H9 (cell line): ENCODE data around the gene AFAP1L2. TPM values are rescaled to one million over a fixed set of nuclear protein-coding genes. Genes with fewer than 3 reads are reported as not detected.

ENCODE experiments used
- DNase-seq: peaks from one replicate; pipeline ENCODE4 v3.0.0-alpha.2; 2017
- H2AFZ ChIP-seq: one replicate; pipeline ENCODE4 v1.6.1; 2013; ENCODE audit warnings: mild to moderate bottlenecking, low read length, control low read depth, moderate library complexity
- H2AK5ac ChIP-seq: 2 replicates; pipeline ENCODE4 v1.6.1; 2013; ENCODE audit warnings: low read length, control low read depth, mixed read lengths; ENCODE audit not compliant: insufficient read length
- H2BK120ac ChIP-seq: one replicate; pipeline ENCODE4 v1.6.1; 2013; ENCODE audit warnings: low read depth, mild to moderate bottlenecking, low read length, control low read depth, inconsistent platforms; ENCODE audit not compliant: poor library complexity, severe bottlenecking
- H2BK12ac ChIP-seq: 2 replicates; pipeline ENCODE4 v1.6.1; 2013; ENCODE audit warnings: low read length, control low read depth, mixed read lengths, low read depth; ENCODE audit not compliant: insufficient read length
- H2BK15ac ChIP-seq: 2 replicates; pipeline ENCODE4 v1.6.1; 2013; ENCODE audit warnings: low read depth, low read length, control low read depth
- H2BK20ac ChIP-seq: one replicate; pipeline ENCODE4 v1.6.1; 2013; ENCODE audit warnings: low read depth, mild to moderate bottlenecking, low read length, control low read depth, inconsistent platforms; ENCODE audit not compliant: poor library complexity, severe bottlenecking
- H2BK5ac ChIP-seq: 2 replicates; pipeline ENCODE4 v1.6.1; 2013; ENCODE audit warnings: low read length, control low read depth, mixed read lengths; ENCODE audit not compliant: insufficient read length
- H3K14ac ChIP-seq: 2 replicates; pipeline ENCODE4 v1.6.1; 2013; ENCODE audit warnings: low read length, control low read depth; ENCODE audit not compliant: insufficient read depth
- H3K18ac ChIP-seq: 2 replicates; pipeline ENCODE4 v1.6.1; 2013; ENCODE audit warnings: low read depth, mild to moderate bottlenecking, mixed read lengths, low read length, control low read depth; ENCODE audit not compliant: insufficient read length
- H3K23ac ChIP-seq: 2 replicates; pipeline ENCODE4 v1.6.1; 2013; ENCODE audit warnings: low read length, control low read depth, mixed read lengths, low read depth; ENCODE audit not compliant: insufficient read length
- H3K23me2 ChIP-seq: 2 replicates; pipeline ENCODE4 v1.6.1; 2013; ENCODE audit warnings: low read depth, mild to moderate bottlenecking, mixed read lengths, low read length, control low read depth; ENCODE audit not compliant: insufficient read length, poor library complexity, severe bottlenecking
- H3K27ac ChIP-seq: 2 replicates; pipeline ENCODE4 v1.5.1; 2013; ENCODE audit warnings: low read length, control low read depth, mixed read lengths, low read depth; ENCODE audit not compliant: insufficient read length
- H3K27me3 ChIP-seq: 2 replicates; pipeline ENCODE4 v1.6.1; 2013; ENCODE audit warnings: low read length, control low read depth, inconsistent platforms; ENCODE audit not compliant: insufficient read depth
- H3K4ac ChIP-seq: 2 replicates; pipeline ENCODE4 v1.6.1; 2013; ENCODE audit warnings: low read depth, mild to moderate bottlenecking, control low read depth, inconsistent platforms, low read length, moderate library complexity
- H3K4me1 ChIP-seq: 2 replicates; pipeline ENCODE4 v1.6.1; 2013; ENCODE audit warnings: low read length, control low read depth, inconsistent platforms; ENCODE audit not compliant: insufficient read depth
- H3K4me2 ChIP-seq: 2 replicates; pipeline ENCODE4 v1.6.1; 2013; ENCODE audit warnings: low read length, control low read depth, mixed read lengths; ENCODE audit not compliant: insufficient read length, insufficient read depth
- H3K56ac ChIP-seq: 2 replicates; pipeline ENCODE4 v1.6.1; 2013; ENCODE audit warnings: low read depth, mild to moderate bottlenecking, mixed read lengths, low read length, control low read depth; ENCODE audit not compliant: insufficient read length
- H3K79me1 ChIP-seq: 2 replicates; pipeline ENCODE4 v1.6.1; 2013; ENCODE audit warnings: low read depth, mild to moderate bottlenecking, moderate library complexity, low read length, control low read depth, inconsistent platforms; ENCODE audit not compliant: insufficient read depth, poor library complexity, severe bottlenecking
- H3K79me2 ChIP-seq: 2 replicates; pipeline ENCODE4 v1.6.1; 2013; ENCODE audit warnings: low read length, control low read depth, inconsistent platforms; ENCODE audit not compliant: insufficient read depth
- H3K9ac ChIP-seq: 2 replicates; pipeline ENCODE4 v1.6.1; 2013; ENCODE audit warnings: low read length, control low read depth, mixed read lengths; ENCODE audit not compliant: insufficient read length; ENCODE audit errors: extremely low read depth
- H3K9me3 ChIP-seq: one replicate; pipeline ENCODE4 v1.6.1; 2013; ENCODE audit warnings: low read depth, low read length, inconsistent platforms; ENCODE audit not compliant: control insufficient read depth
- H3T11ph ChIP-seq: one replicate; pipeline ENCODE4 v1.6.1; 2013; ENCODE audit warnings: mild to moderate bottlenecking, low read length, control low read depth, inconsistent platforms
- H4K20me1 ChIP-seq: one replicate; pipeline ENCODE4 v1.6.1; 2013; ENCODE audit not compliant: control insufficient read depth, insufficient read length, insufficient read depth
- H4K5ac ChIP-seq: 2 replicates; pipeline ENCODE4 v1.6.1; 2013; ENCODE audit warnings: low read depth, mild to moderate bottlenecking, mixed read lengths, low read length, control low read depth; ENCODE audit not compliant: insufficient read length
- H4K8ac ChIP-seq: replicated peaks from 2 replicates; pipeline ENCODE4 v1.6.1; 2013; ENCODE audit warnings: low read length, control low read depth, mixed read lengths, low read depth; ENCODE audit not compliant: insufficient read length
- H4K91ac ChIP-seq: 2 replicates; pipeline ENCODE4 v1.6.1; 2013; ENCODE audit warnings: low read depth, mild to moderate bottlenecking, moderate library complexity, mixed read lengths, low read length, control low read depth; ENCODE audit not compliant: insufficient read length
- H3K27ac Mint-ChIP-seq, 3 experiments: 2 replicates in 2 of 3; 3 replicates in 1 of 3; pipeline ENCODE4 v1.8.0; 2020 to 2021; ENCODE audit warnings: mixed read lengths in 3 of 3, mild to moderate bottlenecking in 1 of 3, moderate library complexity in 1 of 3
- H3K27me3 Mint-ChIP-seq: 2 replicates; pipeline ENCODE4 v1.8.0; 2021; ENCODE audit warnings: low read depth, mild to moderate bottlenecking, moderate library complexity, mixed read lengths
- H3K36me3 Mint-ChIP-seq, 3 experiments: 2 replicates in 2 of 3; 3 replicates in 1 of 3; pipeline ENCODE4 v1.8.0; 2020 to 2021; ENCODE audit warnings: low read depth in 3 of 3, mixed read lengths in 3 of 3; ENCODE audit not compliant: insufficient read depth in 1 of 3
- H3K4me1 Mint-ChIP-seq, 2 experiments: 2 replicates each; pipeline ENCODE4 v1.8.0; 2020; ENCODE audit warnings: mixed read lengths in 2 of 2
- H3K4me3 Mint-ChIP-seq, 2 experiments: 2 replicates in 1 of 2; 3 replicates in 1 of 2; pipeline ENCODE4 v1.8.0; 2020 to 2021; ENCODE audit warnings: mild to moderate bottlenecking in 2 of 2, mixed read lengths in 2 of 2, moderate library complexity in 1 of 2
- H3K9me3 Mint-ChIP-seq, 2 experiments: 2 replicates in 1 of 2; 3 replicates in 1 of 2; pipeline ENCODE4 v1.8.0; 2020; ENCODE audit warnings: mild to moderate bottlenecking in 2 of 2, mixed read lengths in 2 of 2, moderate library complexity in 1 of 2
- WGBS: extraction: QIAGEN DNeasy Blood & Tissue Kit; methylation state at CpG from one replicate; pipeline ENCODE4 v1.1.7; 2013; ENCODE audit warnings: missing lambda C conversion rate, low lambda C conversion rate, mixed read lengths; ENCODE audit not compliant: insufficient read length; ENCODE audit errors: extremely low coverage; 5-methylcytosine and 5-hydroxymethylcytosine counted together
- total RNA-seq: library from RNA; stranded (reverse); gene quantifications from 2 replicates; pipeline ENCODE4 v1.2.1, GENCODE V29; 2021
- TF ChIP-seq, protein P1 (sequence below): fragments of 200-600 bp; sonication (generic); conservative IDR thresholded peaks from 3 replicates; pipeline ENCODE4 v1.8.0; 2021; ENCODE audit warnings: antibody characterized with exemption, mild to moderate bottlenecking

AFAP1L2 gene
- total RNA-seq, 1 experiment from 2014 or later = 0.77 TPM

DNA sequence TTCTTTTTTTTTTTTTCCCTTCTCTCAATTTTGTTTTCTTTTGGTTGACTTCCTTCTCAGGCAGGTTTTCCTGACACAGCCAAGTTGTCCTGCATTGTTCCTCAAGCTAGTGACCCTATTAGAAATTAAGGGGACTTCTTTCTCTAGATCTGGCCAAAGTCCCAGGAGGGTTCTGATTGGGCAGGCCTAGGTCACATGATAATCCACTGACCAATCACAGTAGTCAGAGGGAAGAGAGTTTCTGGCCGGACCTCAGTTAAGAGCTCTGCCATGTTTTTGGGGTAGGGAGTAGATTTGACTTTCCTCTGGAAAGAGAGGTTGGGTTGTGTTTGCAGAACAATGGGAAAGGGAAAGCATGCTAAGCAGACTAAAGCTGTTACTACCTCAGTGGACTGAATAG, 149.1 kb downstream of the AFAP1L2 start:
- no CpG with 5 or more reads among the region's 1 CpG for WGBS
- no peaks in the 10 kb centered on the region; the same call in 1 of the 2 replicates for H3K27me3 Mint-ChIP-seq
- TF ChIP-seq, protein P1, sequence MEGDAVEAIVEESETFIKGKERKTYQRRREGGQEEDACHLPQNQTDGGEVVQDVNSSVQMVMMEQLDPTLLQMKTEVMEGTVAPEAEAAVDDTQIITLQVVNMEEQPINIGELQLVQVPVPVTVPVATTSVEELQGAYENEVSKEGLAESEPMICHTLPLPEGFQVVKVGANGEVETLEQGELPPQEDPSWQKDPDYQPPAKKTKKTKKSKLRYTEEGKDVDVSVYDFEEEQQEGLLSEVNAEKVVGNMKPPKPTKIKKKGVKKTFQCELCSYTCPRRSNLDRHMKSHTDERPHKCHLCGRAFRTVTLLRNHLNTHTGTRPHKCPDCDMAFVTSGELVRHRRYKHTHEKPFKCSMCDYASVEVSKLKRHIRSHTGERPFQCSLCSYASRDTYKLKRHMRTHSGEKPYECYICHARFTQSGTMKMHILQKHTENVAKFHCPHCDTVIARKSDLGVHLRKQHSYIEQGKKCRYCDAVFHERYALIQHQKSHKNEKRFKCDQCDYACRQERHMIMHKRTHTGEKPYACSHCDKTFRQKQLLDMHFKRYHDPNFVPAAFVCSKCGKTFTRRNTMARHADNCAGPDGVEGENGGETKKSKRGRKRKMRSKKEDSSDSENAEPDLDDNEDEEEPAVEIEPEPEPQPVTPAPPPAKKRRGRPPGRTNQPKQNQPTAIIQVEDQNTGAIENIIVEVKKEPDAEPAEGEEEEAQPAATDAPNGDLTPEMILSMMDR = no peak
- Histone ChIP-seq H3K79me2 (no peaks in the 10 kb centered on the region), H3K23me2 (no peaks in the 10 kb centered on the region), H3K23ac (no peak overlapping the region), H3K27me3 (no peaks in the 10 kb centered on the region), H2BK20ac (no peak overlapping the region), H3K14ac (no peak overlapping the region), H3K9me3 (no peaks in the 10 kb centered on the region), H2AFZ (no peak overlapping the region), H2BK120ac (no peak overlapping the region), H3K4me1 (no peaks in the 10 kb centered on the region), H3K18ac (no peak overlapping the region), H2BK12ac (no peak overlapping the region), H2AK5ac (no peak overlapping the region), H3T11ph (no peak overlapping the region), H4K8ac (no peak overlapping the region), H3K27ac (no peak overlapping the region), H3K56ac (no peak overlapping the region), H3K4ac (no peak overlapping the region), H2BK15ac (no peak overlapping the region), H3K9ac (no peak overlapping the region), H2BK5ac (no peak overlapping the region), H4K5ac (no peak overlapping the region), H4K20me1 (no peaks in the 10 kb centered on the region), H3K4me2 (no peak overlapping the region), H4K91ac (no peak overlapping the region), H3K79me1 (no peaks in the 10 kb centered on the region)
- H3K4me3 Mint-ChIP-seq = no peak overlapping the region
- peaks cover 9 to 18% (median 14%) of the 10 kb centered on the region in 3 experiments for H3K36me3 Mint-ChIP-seq
- no peak for DNase-seq
- H3K9me3 Mint-ChIP-seq = peaks cover 11 to 13% of the 10 kb centered on the region in 2 experiments
- H3K27ac Mint-ChIP-seq = no peak overlapping the region
- peaks cover 4 to 10% of the 10 kb centered on the region in 2 experiments; a peak in 3 of 4 replicates for H3K4me1 Mint-ChIP-seq
